GM21526 (cell line): ENCODE measurements around the gene WDFY3.

Experiments used
- ATAC-seq: cut with Tn5 transposase; IDR thresholded peaks from one replicate; pipeline ENCODE4 v1.9.1; 2021; ENCODE audit warnings: moderate library complexity; ENCODE audit not compliant: unreplicated experiment, low FRiP score

WDFY3 gene

GRCh38 chr4:84638092-84638491 is 328.4 kb downstream of the WDFY3 start:
- no peak for ATAC-seq

DNA sequence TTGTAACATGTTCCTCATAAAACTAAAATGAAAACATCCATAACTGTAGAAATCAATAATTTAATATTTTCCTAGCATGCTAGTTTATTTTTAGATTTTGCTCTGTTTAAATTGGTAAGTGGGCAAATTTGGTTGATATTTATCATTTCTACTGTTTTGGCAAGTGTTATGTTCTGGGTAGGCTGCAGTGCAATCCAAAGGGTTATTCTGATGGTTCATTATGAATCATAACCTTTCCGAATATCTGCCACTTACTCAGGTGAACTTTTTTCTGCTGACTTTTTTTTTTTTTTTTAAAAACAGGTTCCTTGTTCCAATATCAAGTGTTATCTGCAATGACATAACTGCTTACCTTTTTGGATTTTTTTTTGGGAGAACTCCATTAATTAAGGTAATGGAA is 331.5 kb downstream of the WDFY3 start:
- no peak for ATAC-seq

DNA sequence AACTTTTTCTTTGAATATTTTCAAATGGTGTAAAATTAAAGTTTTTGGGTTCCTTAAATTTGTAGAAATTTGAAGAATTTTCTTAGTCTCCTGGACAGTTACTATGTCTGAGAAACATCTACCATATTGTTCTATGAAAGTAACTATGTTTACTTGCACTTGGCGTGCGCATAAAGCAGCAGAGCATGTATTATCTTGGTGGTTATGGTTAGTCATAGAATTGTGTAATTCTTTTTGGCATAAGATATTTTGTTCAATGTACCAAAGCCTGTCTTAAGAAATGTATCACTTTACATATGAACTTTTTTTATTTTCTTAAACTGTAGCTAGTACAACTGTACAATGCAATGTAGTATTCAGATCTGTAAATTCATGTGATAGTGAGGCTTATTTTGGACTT is 334.4 kb downstream of the WDFY3 start:
- no peak for ATAC-seq

DNA sequence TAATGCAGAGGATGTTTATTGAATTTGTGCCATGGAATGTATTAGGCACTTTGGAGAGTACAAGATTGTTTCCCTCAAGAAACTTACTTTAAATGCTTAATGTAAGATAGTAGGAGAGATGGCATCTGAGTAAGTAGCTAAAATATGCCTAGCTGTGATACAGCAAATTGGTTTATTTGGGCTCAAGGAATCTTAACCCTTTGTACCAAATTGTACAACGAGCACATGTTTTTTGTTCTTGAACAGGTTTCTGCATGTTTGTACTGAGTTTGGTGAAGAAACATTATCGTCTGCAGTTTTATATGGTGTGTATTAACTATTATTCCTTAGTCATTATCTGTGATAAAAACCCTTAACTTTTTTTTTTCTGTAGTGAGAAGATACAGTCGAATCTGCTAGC is 334.9 kb downstream of the WDFY3 start:
- ATAC-seq, result no peak

- ATAC-seq, result no peak
Observed at GRCh38 chr4:84626673-84627072, 339.8 kb downstream of the WDFY3 start.

DNA sequence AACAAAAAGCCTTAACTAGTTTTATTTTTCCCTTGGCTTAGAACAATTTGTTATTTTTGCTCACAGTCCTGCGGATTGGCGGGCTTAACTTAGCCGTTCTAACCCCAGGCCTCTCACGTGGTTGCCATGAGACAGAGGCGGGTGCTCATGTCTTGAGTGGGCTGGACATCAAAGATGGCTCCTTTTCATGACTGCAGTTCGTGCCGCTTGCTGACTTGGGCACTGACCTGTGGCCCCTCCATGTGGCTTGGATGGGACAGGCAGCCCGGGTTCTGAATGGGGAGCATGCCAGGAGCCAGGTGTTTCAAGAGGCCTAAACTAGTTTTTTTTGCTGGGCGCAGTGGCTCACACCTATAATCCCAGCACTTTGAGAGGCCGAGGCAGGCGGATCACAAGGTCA is 342.8 kb downstream of the WDFY3 start:
- ATAC-seq, result no peak

GRCh38 chr4:84622959-84623358 is 343.5 kb downstream of the WDFY3 start:
- ATAC-seq, result no peak
